ENCODE measurements around the gene SCRN1.
"Not testable (repeated sequence)": the region's sequence is repeated elsewhere in the genome, so short reads cannot be mapped to it uniquely, and the experiment has no call there.

SCRN1 gene

GRCh38 chr7:29891766-29892165 is 97.8 kb downstream of the SCRN1 start:
- DNase-seq (ENCODE audit: low read depth in 1 of 2, low spot score in 1 of 2), result no peak
- Histone ChIP-seq H3K27me3 (ENCODE audit: insufficient read depth, poor library complexity, severe bottlenecking) (no peaks in the 10 kb centered on the region), H3K27ac (replicated peaks) (no peak overlapping the region), H3K4me3 (replicated peaks; ENCODE audit: insufficient read depth, low read length) (no peak overlapping the region)
- no peak for TF ChIP-seq GABPA (IDR thresholded peaks at IDR 0.05; ENCODE audit: low read depth)
- no peak for TF ChIP-seq POLR2AphosphoS5 (IDR thresholded peaks at IDR 0.05; ENCODE audit: low read depth)
- TF ChIP-seq SPI1 (IDR thresholded peaks at IDR 0.05; ENCODE audit: borderline replicate concordance, low read depth), result no peak
- TF ChIP-seq, protein P1, sequence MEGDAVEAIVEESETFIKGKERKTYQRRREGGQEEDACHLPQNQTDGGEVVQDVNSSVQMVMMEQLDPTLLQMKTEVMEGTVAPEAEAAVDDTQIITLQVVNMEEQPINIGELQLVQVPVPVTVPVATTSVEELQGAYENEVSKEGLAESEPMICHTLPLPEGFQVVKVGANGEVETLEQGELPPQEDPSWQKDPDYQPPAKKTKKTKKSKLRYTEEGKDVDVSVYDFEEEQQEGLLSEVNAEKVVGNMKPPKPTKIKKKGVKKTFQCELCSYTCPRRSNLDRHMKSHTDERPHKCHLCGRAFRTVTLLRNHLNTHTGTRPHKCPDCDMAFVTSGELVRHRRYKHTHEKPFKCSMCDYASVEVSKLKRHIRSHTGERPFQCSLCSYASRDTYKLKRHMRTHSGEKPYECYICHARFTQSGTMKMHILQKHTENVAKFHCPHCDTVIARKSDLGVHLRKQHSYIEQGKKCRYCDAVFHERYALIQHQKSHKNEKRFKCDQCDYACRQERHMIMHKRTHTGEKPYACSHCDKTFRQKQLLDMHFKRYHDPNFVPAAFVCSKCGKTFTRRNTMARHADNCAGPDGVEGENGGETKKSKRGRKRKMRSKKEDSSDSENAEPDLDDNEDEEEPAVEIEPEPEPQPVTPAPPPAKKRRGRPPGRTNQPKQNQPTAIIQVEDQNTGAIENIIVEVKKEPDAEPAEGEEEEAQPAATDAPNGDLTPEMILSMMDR (IDR thresholded peaks at IDR 0.05; ENCODE audit: insufficient read depth, low read length), result no peak
- no peak for TF ChIP-seq REST (IDR thresholded peaks at IDR 0.05; ENCODE audit: insufficient replicate concordance, low read depth)

DNA sequence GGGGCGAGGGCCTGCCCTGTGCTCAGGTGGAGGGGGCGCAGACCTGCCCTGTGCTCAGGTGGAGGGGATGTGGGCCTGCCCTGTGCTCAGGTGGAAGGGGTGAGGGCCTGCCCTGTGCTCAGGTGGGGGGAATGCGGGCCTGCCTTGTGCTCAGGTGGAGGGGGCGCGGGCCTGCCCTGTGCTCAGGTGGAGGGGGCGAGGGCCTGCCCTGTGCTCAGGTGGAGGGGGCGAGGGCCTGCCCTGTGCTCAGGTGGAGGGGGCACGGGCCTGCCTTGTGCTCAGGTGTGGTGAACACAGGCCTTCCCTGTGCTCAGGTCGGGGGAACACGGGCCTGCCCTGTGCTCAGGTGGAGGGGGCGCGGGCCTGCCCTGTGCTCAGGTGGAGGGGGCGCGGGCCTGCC is 98.8 kb downstream of the SCRN1 start:
- H3K4me3 ChIP-seq (replicated peaks; ENCODE audit: insufficient read depth, low read length); H3K27me3 ChIP-seq (ENCODE audit: insufficient read depth, poor library complexity, severe bottlenecking); DNase-seq (ENCODE audit: low read depth in 1 of 2, low spot score in 1 of 2); H3K27ac ChIP-seq (replicated peaks): not testable (repeated sequence)

DNA sequence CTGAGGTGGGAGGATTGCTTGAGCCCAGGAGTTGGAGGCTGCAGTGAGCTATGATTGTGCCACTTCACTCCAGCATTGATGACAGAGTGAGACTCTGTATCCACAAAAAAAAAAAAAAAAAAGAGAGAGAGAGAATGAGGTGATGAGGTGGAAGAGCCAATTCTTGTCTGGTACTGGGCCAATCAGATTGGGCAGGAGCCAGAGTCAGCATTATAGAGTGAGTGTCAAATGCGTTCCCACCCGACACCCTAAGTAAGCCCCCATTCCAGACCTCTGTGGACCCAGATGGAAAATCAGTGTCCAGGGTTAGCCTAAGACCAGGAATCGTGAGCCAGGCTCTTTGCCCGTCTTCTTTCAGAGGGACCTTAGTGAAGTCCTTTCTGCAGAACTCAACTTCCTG is 99.3 kb downstream of the SCRN1 start:
- no peak for TF ChIP-seq GABPA (IDR thresholded peaks at IDR 0.05; ENCODE audit: low read depth)
- TF ChIP-seq SPI1 (IDR thresholded peaks at IDR 0.05; ENCODE audit: borderline replicate concordance, low read depth), result no peak
- TF ChIP-seq, protein P1 (IDR thresholded peaks at IDR 0.05; ENCODE audit: insufficient read depth, low read length), result no peak
- no peak for TF ChIP-seq POLR2AphosphoS5 (IDR thresholded peaks at IDR 0.05; ENCODE audit: low read depth)
- no peak for TF ChIP-seq REST (IDR thresholded peaks at IDR 0.05; ENCODE audit: insufficient replicate concordance, low read depth)
- Histone ChIP-seq H3K27ac (replicated peaks) (no peak overlapping the region), H3K4me3 (replicated peaks; ENCODE audit: insufficient read depth, low read length) (no peak overlapping the region), H3K27me3 (ENCODE audit: insufficient read depth, poor library complexity, severe bottlenecking) (no peaks in the 10 kb centered on the region)
- no peak for DNase-seq (ENCODE audit: low read depth in 1 of 2, low spot score in 1 of 2)

GRCh38 chr7:29889288-29889687 is 100.3 kb downstream of the SCRN1 start:
- TF ChIP-seq, protein P1 (IDR thresholded peaks at IDR 0.05; ENCODE audit: insufficient read depth, low read length), result no peak
- TF ChIP-seq SPI1 (IDR thresholded peaks at IDR 0.05; ENCODE audit: borderline replicate concordance, low read depth) (no peak), POLR2AphosphoS5 (IDR thresholded peaks at IDR 0.05; ENCODE audit: low read depth) (no peak), GABPA (IDR thresholded peaks at IDR 0.05; ENCODE audit: low read depth) (no peak)
- Histone ChIP-seq H3K27me3 (ENCODE audit: insufficient read depth, poor library complexity, severe bottlenecking) (no peaks in the 10 kb centered on the region), H3K27ac (replicated peaks) (no peak overlapping the region), H3K4me3 (replicated peaks; ENCODE audit: insufficient read depth, low read length) (no peak overlapping the region)
- no peak for DNase-seq (ENCODE audit: low read depth in 1 of 2, low spot score in 1 of 2)
